ENCODE results near the gene ANOS1. TPM values are rescaled to one million over a fixed set of nuclear protein-coding genes. Genes with fewer than 3 reads are reported as not detected.

Gene ANOS1
- total RNA-seq, 1 donor from 2014 or later, result 4.3 TPM

DNA sequence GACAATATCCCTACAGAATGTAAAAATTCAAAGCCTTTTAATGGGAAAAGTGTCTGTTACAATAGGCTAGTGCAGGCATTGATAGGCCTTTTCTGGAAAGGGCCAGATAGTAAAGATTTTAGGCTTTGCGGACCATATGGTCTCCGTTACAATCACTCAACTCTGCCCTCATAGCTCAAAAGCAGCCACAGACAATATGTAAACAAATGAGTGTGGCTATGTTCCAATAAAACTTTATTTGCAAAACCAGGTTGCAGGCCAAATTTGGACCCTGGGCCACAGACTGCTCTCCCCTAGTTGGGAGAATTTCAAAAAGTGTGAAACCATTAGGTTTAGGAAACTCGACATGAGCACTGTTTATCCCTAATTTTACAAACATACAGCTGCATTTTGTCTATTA is 155.1 kb downstream of the ANOS1 start:
- H3K4me3 Mint-ChIP-seq, result no peak overlapping the region
- TF ChIP-seq, protein P1, sequence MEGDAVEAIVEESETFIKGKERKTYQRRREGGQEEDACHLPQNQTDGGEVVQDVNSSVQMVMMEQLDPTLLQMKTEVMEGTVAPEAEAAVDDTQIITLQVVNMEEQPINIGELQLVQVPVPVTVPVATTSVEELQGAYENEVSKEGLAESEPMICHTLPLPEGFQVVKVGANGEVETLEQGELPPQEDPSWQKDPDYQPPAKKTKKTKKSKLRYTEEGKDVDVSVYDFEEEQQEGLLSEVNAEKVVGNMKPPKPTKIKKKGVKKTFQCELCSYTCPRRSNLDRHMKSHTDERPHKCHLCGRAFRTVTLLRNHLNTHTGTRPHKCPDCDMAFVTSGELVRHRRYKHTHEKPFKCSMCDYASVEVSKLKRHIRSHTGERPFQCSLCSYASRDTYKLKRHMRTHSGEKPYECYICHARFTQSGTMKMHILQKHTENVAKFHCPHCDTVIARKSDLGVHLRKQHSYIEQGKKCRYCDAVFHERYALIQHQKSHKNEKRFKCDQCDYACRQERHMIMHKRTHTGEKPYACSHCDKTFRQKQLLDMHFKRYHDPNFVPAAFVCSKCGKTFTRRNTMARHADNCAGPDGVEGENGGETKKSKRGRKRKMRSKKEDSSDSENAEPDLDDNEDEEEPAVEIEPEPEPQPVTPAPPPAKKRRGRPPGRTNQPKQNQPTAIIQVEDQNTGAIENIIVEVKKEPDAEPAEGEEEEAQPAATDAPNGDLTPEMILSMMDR (IDR thresholded peaks at IDR 0.05; ENCODE audit: unreplicated experiment), result no peak
- no peak overlapping the region for H3K27ac Mint-ChIP-seq
- H3K36me3 Mint-ChIP-seq, result no peaks in the 10 kb centered on the region
- H3K4me1 Mint-ChIP-seq, result no peaks in the 10 kb centered on the region
- H3K27me3 Mint-ChIP-seq (ENCODE audit: low read depth), result peaks cover 2% of the 10 kb centered on the region
- no peaks in the 10 kb centered on the region for H3K9me3 Mint-ChIP-seq
- DNase-seq (ENCODE audit: low spot score in 2 of 2, unreplicated experiment in 2 of 2), result no peak

DNA sequence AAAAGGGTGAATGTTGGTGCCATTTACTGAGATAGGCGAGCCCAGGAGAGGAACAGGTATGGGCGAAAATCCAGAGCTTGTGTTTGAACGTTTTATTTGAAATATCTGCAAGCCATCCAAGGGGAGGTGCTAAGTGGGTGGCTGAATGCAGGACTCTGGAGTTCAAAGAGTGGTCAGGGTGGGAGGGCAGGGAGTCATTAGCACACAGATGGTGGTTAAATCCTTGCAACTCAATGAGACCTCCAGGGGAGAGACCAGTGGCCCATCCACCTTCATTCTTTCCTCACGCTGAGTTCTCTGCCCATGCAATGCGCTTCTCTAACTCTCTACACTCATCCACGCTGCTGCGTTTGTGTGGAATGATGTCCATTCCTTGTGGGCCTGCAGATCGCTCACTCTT is 166.2 kb downstream of the ANOS1 start:
- Mint-ChIP-seq H3K4me1 (no peaks in the 10 kb centered on the region), H3K36me3 (no peaks in the 10 kb centered on the region), H3K9me3 (no peaks in the 10 kb centered on the region), H3K4me3 (no peak overlapping the region), H3K27ac (no peak overlapping the region), H3K27me3 (ENCODE audit: low read depth) (peaks cover 1% of the 10 kb centered on the region)
- no peak for DNase-seq (ENCODE audit: low spot score in 2 of 2, unreplicated experiment in 2 of 2)
- TF ChIP-seq, protein P1 (IDR thresholded peaks at IDR 0.05; ENCODE audit: unreplicated experiment), result no peak

- Mint-ChIP-seq H3K36me3 (no peaks in the 10 kb centered on the region), H3K27me3 (ENCODE audit: low read depth) (peaks cover 6% of the 10 kb centered on the region), H3K4me3 (no peak overlapping the region), H3K27ac (no peak overlapping the region), H3K9me3 (peaks cover 5% of the 10 kb centered on the region), H3K4me1 (no peaks in the 10 kb centered on the region)
- TF ChIP-seq, protein P1 (IDR thresholded peaks at IDR 0.05; ENCODE audit: unreplicated experiment), result no peak
- DNase-seq (ENCODE audit: low spot score in 2 of 2, unreplicated experiment in 2 of 2), result no peak
Observed at GRCh38 chrX:8548446-8548845, 183.5 kb downstream of the ANOS1 start.

DNA sequence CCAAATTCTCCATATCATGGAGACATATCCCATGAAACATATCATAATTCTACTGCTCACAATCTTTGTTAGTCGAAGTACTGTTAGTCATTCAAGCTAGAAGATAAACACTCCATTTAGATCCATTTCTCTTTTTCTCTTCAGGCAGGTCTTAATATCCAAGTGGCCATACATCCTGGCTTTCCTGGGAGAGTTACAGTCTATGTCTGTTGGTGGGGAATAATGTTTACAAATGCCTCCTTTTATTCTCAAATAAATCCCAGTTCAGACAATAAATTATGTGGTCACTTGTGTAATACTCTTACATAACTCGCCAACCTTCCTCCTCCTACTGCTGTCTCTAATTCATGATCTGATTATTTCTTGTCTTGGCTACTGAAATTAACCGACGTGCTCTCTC is 185.2 kb downstream of the ANOS1 start:
- H3K4me3 Mint-ChIP-seq, result no peak overlapping the region
- no peaks in the 10 kb centered on the region for H3K36me3 Mint-ChIP-seq
- no peak overlapping the region for H3K27ac Mint-ChIP-seq
- H3K4me1 Mint-ChIP-seq, result no peaks in the 10 kb centered on the region
- peaks cover 6% of the 10 kb centered on the region for H3K27me3 Mint-ChIP-seq (ENCODE audit: low read depth)
- H3K9me3 Mint-ChIP-seq, result no peaks in the 10 kb centered on the region
- TF ChIP-seq, protein P1 (IDR thresholded peaks at IDR 0.05; ENCODE audit: unreplicated experiment), result no peak
- DNase-seq (ENCODE audit: low spot score in 2 of 2, unreplicated experiment in 2 of 2), result no peak

DNA sequence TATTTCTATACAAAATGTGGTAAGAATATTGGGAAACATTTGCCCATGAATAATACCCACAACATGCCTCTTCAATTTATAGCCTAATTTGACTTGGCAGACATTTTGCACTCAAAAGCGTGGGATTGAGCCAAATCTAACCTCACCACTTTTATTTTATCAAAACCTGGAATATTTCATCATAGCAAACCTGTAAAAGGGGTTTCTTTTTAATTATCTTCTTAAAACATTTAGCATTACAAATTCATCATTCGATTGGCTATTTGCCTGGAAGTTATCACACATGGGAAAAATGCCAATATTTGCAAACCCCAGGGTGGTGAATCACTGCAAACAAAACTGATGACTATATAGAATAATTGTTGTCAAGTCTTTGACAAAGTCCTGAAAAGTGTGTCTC is 211.1 kb downstream of the ANOS1 start:
- no peaks in the 10 kb centered on the region for H3K27me3 Mint-ChIP-seq (ENCODE audit: low read depth)
- peaks cover 7% of the 10 kb centered on the region for H3K9me3 Mint-ChIP-seq
- peaks cover 3% of the 10 kb centered on the region for H3K4me1 Mint-ChIP-seq
- DNase-seq (ENCODE audit: low spot score in 2 of 2, unreplicated experiment in 2 of 2), result no peak
- H3K27ac Mint-ChIP-seq, result no peak overlapping the region
- TF ChIP-seq, protein P1 (IDR thresholded peaks at IDR 0.05; ENCODE audit: unreplicated experiment), result no peak
- H3K36me3 Mint-ChIP-seq, result no peaks in the 10 kb centered on the region
- H3K4me3 Mint-ChIP-seq, result no peak overlapping the region

DNA sequence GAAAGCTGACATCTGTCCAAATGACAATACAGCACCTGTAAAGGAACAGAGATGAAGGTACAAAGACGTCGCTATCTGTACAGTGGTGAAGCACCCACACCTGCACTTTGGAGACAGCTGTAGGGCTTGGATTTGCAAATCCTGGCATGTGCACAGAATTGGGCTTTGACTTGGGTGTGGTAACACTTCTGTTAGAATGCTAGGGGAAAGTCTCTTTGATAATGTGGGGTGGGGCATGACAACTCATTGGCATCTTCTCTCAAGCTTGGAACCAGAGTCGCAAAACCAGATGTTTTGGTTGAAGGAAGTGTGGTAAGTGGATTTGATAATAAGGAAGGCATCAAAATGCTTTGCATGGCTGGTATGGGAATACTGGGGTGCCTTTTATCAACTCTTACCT is 211.8 kb downstream of the ANOS1 start:
- H3K4me3 Mint-ChIP-seq, result no peak overlapping the region
- H3K4me1 Mint-ChIP-seq, result peaks cover 3% of the 10 kb centered on the region
- H3K27ac Mint-ChIP-seq, result no peak overlapping the region
- no peaks in the 10 kb centered on the region for H3K36me3 Mint-ChIP-seq
- no peaks in the 10 kb centered on the region for H3K27me3 Mint-ChIP-seq (ENCODE audit: low read depth)
- DNase-seq (ENCODE audit: low spot score in 2 of 2, unreplicated experiment in 2 of 2), result no peak
- H3K9me3 Mint-ChIP-seq, result peaks cover 3% of the 10 kb centered on the region
- TF ChIP-seq, protein P1 (IDR thresholded peaks at IDR 0.05; ENCODE audit: unreplicated experiment), result no peak
